Activated naive CD4-positive, alpha-beta T cell treated with anti-CD3 and anti-CD28 coated beads, Interleukin-2, amount 50 U/mL, for 16 hours (primary cell): ENCODE data around the gene PAGR1.
A peak's percentile ranks its signal among the peaks of the same experiment; 100 is the strongest.
"Not testable (repeated sequence)": the region's sequence is repeated elsewhere in the genome, so short reads cannot be mapped to it uniquely, and the experiment has no call there.

ENCODE experiments used
- DNase-seq: peaks from one replicate; pipeline ENCODE4 v3.0.0-alpha.2; 2020

PAGR1 gene

GRCh38 chr16:29813644-29814562 is 2.0 kb upstream of the PAGR1 start:
- no peak for DNase-seq

DNA sequence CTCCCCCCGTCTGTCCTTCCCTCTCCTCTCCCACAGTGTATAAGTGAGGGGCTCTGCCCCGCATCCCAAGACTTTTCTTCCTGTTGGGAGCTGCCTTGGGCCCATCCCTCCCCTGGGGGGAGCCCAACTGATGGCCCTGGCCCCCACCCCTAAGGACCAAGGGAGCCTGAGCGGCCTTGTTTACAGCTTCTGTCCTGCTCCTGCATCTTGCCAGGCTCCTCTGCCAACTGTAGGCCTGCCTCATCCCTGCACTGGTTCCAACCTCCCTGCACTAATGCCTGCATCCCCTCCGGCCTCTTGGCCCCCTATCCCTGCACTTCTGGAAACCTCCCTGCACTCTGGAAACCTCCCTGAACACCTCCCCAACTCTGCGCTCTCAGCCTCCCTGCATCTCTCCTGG is 1.4 kb upstream of the PAGR1 start:
- no peak for DNase-seq

DNA sequence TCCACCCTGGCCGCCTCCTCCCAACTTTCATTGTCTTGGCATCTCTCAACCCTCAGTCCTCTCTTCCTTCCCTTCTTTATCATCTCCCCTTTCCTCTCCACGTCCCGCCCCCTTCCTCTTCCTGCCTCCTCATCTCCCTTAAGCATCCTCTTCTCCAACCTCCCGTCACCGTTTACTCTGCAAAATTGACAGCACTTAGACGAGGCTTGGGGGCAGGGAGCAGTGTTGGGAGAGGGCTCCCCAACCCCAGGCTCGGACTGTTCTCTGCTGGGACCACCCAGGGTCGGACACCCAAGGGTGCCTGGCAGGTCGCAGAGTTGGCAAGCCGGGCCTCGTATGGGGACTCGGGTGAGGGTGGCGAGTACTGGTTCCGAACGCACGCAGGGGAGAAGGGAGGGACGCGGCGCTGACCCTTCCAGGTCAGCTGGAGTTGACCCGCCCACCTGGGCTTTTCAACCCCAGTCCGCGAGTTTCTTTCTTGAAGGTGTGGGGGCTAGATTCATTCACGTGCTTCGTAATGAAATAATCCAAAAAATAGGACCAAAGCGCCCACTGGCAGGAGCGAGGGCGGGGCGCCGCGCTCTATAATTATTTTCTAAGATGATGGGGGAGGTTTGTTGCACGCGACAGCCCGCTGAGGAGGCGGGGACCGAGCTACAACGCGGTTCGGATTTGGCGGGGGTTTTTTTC is 775 bp upstream of the PAGR1 start:
- peak; percentile 73 for DNase-seq

GRCh38 chr16:29816694-29817441 is 916 bp downstream of the PAGR1 start:
- DNase-seq: peak; percentile 57

DNA sequence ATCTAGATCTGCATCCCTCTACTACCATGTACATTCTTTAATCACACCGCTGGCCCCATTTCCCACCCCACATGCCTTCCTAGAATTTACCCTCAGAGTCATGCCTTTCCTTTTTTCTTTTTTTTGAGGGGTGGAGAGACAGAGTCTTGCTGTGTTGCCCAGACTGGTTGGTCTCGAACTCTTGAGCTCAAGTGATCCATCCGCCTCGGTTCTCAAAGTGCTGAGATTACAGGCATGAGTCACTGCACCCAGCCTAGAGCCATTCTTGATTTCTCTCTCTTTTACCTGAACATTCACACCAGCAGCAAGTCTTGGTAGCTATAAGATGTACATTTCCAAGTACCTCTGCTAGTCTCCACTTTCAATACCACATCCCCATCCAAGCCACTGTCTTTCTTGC is 2.1 kb downstream of the PAGR1 start:
- DNase-seq: no peak

- DNase-seq: no peak
Measured at GRCh38 chr16:29819506-29819905, 3.6 kb downstream of the PAGR1 start.

GRCh38 chr16:29820271-29820701 is 4.3 kb downstream of the PAGR1 start, which contains the start of gene MVP:
Gene MVP (plus strand): TSS chr16:29820462. CDS start chr16:29830550, 10,088 bp downstream.
- DNase-seq: peak; percentile 53

DNA sequence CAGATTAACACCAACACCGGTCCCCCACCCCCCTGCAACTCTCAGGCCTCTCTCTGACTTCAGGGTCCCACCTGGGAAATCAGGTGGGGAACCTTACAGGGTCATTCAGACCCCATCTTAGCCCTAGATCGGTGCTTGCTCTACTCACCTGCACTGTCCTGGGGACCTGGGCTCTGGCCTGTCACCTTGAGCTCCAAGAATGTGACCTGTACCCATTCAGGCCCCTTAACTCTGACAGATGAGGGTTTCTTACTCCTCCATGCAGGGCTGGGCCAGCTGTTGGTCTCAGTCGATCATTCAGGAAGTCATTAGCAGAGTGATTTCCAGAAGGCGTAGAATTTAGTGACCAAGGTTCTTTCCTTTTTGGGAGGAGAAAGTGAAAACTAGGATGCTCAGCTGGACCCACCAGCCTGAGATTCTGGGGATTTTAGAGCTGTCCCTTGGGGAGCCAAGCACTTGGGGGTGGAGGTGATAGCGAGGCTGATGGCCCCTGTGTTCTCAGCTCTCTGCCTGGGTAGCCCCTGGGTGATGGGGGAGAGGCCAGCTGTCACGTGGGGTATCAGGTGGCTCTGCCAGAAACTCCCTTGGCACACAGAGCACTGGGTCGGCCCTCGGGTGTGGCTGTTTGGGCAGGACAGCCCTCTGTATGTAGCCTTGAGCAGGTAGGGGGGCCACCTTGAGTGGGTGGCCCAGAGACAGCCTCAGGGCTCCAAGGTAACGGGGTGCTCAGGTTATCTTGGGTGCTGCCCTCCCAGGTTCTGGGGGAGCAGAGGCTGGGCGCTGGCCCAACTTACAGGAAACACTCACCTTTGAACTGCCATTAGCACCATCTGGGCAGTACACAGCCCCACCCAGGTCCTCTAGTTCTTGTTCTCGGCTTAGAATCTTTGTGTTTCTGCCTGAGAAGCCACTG is 5.0 kb downstream of the PAGR1 start:
- DNase-seq: no peak

- no peak for DNase-seq
Measured at GRCh38 chr16:29821643-29822115, 5.7 kb downstream of the PAGR1 start.

- no peak for DNase-seq
Measured at GRCh38 chr16:29824589-29825144, 8.7 kb downstream of the PAGR1 start.

- peak; percentile 56 for DNase-seq
Measured at GRCh38 chr16:29825145-29826044, 9.4 kb downstream of the PAGR1 start.

DNA sequence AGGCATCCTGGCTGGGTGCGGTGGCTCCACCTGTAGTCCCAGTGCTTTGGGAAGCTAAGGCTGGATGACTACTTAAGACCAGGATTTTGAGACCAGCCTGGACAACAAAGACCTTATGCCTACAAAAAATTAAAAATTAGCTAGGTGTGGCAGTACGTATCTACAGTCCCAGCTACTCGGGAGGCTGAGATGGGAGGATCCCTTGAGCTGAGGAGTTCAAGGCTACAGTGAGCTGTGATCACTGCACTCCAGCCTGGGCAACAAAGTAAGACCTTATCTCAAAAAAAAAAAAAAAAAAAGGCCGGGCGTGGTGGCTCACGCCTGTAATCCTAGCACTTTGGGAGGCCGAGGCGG is 10.4 kb downstream of the PAGR1 start:
- DNase-seq: no peak

DNA sequence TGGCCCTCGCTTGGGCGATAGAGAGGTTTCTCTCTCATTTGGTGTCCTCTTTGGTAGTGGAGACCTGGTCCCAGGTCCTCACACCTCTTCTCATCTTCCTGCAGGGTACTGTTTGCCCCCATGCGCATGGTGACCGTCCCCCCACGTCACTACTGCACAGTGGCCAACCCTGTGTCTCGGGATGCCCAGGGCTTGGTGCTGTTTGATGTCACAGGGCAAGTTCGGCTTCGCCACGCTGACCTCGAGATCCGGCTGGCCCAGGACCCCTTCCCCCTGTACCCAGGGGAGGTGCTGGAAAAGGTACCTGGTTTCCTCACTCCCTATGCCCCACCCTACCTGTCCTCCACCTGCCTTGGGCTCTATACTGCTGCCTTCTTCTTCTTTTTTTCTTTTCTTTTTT is 14.8 kb downstream of the PAGR1 start:
- no peak for DNase-seq

- no peak for DNase-seq
Measured at GRCh38 chr16:29831490-29831889, 15.5 kb downstream of the PAGR1 start.

- not testable (repeated sequence) for DNase-seq
Measured at GRCh38 chr16:29833219-29833618, 17.3 kb downstream of the PAGR1 start.

DNA sequence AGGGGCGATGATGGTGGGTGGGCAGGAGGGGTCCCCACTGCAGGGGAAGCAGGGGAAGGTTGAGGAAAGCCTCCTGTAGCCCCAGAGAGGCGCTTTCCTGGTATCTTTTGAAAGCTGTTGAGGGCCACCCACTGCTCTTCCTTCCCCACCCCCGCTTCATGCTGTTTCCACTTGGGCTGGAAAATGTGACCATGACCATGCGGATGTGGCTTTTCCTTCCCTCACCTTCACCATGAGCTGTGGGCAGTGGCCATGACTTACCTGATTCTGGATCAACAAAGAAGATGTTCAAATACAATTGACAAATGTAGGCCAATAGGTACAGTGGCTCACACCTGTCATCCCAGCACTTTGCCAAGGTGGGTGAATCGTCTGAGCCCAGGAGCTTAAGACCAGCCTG is 18.1 kb downstream of the PAGR1 start:
- DNase-seq: no peak

- no peak for DNase-seq
Measured at GRCh38 chr16:29835926-29836325, 20.0 kb downstream of the PAGR1 start.

DNA sequence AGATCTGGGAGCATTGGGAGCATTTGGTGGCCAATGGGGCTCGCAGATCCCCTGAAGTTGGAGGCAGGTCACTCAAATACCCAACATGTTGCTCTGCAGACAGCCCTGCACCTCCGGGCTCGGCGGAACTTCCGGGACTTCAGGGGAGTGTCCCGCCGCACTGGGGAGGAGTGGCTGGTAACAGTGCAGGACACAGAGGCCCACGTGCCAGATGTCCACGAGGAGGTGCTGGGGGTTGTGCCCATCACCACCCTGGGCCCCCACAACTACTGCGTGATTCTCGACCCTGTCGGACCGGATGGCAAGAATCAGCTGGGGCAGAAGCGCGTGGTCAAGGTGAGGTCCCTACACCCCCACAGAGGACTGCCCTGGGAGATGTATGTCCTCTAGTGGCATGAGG is 20.7 kb downstream of the PAGR1 start:
- DNase-seq: no peak

- no peak for DNase-seq
Measured at GRCh38 chr16:29837841-29838240, 21.9 kb downstream of the PAGR1 start.

GRCh38 chr16:29839822-29840221 is 23.9 kb downstream of the PAGR1 start:
- no peak for DNase-seq

DNA sequence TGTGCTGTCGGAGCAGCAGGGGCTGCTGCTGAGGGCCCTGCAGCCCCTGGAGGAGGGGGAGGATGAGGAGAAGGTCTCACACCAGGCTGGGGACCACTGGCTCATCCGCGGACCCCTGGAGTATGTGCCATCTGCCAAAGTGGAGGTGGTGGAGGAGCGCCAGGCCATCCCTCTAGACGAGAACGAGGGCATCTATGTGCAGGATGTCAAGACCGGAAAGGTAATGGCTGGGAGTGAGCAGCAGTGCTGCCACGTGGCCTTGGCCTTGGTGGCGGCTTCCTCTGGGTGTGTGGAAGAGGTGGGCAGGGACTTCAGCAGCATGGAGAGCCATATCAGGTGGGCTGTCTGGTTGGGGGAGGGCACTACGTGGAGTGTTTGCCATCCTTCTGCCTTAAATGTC is 24.3 kb downstream of the PAGR1 start:
- DNase-seq: no peak
